HG02938 (cell line): ENCODE measurements around the gene CA9.

Experiments used
- ATAC-seq: cut with Tn5 transposase; IDR thresholded peaks from one replicate; pipeline ENCODE4 v1.9.1; 2021; ENCODE audit warnings: mild to moderate bottlenecking, moderate library complexity; ENCODE audit not compliant: unreplicated experiment

The CA9 gene

DNA sequence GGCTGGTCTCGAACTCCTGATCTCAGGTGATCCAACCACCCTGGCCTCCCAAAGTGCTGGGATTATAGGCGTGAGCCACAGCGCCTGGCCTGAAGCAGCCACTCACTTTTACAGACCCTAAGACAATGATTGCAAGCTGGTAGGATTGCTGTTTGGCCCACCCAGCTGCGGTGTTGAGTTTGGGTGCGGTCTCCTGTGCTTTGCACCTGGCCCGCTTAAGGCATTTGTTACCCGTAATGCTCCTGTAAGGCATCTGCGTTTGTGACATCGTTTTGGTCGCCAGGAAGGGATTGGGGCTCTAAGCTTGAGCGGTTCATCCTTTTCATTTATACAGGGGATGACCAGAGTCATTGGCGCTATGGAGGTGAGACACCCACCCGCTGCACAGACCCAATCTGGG lies 1.5 kb downstream of the CA9 start:
- no peak for ATAC-seq

DNA sequence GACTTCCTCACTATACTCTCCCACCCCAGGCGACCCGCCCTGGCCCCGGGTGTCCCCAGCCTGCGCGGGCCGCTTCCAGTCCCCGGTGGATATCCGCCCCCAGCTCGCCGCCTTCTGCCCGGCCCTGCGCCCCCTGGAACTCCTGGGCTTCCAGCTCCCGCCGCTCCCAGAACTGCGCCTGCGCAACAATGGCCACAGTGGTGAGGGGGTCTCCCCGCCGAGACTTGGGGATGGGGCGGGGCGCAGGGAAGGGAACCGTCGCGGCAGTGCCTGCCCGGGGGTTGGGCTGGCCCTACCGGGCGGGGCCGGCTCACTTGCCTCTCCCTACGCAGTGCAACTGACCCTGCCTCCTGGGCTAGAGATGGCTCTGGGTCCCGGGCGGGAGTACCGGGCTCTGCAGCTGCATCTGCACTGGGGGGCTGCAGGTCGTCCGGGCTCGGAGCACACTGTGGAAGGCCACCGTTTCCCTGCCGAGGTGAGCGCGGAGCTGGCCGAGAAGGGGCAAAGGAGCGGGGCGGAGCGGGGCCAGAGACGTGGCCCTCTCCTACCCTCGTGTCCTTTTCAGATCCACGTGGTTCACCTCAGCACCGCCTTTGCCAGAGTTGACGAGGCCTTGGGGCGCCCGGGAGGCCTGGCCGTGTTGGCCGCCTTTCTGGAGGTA lies 2.1 kb downstream of the CA9 start:
- no peak for ATAC-seq

DNA sequence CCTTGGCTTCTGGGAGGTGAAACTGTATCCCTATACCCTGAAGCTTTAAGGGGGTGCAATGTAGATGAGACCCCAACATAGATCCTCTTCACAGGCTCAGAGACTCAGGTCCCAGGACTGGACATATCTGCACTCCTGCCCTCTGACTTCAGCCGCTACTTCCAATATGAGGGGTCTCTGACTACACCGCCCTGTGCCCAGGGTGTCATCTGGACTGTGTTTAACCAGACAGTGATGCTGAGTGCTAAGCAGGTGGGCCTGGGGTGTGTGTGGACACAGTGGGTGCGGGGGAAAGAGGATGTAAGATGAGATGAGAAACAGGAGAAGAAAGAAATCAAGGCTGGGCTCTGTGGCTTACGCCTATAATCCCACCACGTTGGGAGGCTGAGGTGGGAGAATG lies 5.4 kb downstream of the CA9 start:
- ATAC-seq, result no peak

DNA sequence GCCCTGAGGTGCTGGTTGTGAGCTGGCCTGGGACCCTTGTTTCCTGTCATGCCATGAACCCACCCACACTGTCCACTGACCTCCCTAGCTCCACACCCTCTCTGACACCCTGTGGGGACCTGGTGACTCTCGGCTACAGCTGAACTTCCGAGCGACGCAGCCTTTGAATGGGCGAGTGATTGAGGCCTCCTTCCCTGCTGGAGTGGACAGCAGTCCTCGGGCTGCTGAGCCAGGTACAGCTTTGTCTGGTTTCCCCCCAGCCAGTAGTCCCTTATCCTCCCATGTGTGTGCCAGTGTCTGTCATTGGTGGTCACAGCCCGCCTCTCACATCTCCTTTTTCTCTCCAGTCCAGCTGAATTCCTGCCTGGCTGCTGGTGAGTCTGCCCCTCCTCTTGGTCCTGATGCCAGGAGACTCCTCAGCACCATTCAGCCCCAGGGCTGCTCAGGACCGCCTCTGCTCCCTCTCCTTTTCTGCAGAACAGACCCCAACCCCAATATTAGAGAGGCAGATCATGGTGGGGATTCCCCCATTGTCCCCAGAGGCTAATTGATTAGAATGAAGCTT lies 6.1 kb downstream of the CA9 start:
- no peak for ATAC-seq

DNA sequence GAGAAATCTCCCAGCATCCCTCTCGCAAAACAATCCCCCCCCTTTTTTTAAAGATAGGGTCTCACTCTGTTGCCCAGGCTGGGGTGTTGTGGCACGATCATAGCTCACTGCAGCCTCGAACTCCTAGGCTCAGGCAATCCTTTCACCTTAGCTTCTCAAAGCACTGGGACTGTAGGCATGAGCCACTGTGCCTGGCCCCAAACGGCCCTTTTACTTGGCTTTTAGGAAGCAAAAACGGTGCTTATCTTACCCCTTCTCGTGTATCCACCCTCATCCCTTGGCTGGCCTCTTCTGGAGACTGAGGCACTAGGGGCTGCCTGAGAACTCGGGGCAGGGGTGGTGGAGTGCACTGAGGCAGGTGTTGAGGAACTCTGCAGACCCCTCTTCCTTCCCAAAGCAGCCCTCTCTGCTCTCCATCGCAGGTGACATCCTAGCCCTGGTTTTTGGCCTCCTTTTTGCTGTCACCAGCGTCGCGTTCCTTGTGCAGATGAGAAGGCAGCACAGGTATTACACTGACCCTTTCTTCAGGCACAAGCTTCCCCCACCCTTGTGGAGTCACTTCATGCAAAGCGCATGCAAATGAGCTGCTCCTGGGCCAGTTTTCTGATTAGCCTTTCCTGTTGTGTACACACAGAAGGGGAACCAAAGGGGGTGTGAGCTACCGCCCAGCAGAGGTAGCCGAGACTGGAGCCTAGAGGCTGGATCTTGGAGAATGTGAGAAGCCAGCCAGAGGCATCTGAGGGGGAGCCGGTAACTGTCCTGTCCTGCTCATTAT lies 6.8 kb downstream of the CA9 start:
- no peak for ATAC-seq

DNA sequence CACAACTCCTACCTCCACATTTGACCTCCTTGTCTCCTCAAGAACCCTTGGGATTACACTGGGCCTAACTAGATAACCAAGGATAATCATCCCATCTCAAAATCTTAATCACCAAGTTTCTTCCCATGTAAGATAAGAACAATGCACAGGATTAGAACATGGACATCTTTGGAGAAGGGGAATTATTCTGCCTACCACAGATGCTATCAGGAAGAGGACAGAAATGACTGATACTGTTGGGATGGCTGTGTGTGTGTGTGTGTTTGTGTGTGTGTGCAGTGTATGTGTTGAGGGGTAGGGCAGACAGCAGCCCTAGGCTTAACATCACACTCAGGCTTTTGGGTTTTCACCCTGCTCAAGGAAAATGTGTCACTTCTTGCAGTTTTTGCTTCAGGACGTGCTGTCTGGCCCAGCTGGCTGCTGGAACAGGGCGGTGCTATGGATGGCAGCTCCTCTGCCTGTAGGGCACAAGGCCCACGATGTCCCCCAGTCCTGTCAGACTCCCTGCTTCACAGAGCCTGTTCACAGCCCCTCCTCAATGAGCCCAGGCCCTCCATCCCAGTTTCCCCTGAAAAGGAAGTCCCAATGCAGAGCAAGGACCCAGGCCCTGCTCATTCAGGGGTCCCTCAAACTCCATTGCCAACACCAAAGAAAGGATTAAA lies 7.7 kb downstream of the CA9 start:
- no peak for ATAC-seq

DNA sequence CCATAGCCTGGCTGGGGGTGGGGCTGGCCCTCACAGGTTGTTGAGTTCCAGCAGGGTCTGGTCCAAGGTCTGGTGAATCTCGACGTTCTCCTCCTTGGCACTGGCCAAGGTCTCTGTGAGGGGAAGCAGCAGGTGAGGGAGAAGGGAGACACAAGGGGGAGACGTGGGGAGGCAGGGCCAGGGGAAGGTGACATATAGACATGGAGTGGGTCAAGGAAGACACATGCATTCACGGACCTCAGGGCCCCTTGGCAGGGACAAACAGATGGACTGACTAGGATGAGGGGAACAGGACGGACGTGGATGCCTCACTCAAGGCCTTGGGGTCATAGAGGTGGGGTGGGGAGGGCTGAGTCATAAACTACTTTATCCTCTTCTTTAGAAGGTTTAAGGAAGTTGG lies 8.3 kb downstream of the CA9 start:
- ATAC-seq, result no peak

DNA sequence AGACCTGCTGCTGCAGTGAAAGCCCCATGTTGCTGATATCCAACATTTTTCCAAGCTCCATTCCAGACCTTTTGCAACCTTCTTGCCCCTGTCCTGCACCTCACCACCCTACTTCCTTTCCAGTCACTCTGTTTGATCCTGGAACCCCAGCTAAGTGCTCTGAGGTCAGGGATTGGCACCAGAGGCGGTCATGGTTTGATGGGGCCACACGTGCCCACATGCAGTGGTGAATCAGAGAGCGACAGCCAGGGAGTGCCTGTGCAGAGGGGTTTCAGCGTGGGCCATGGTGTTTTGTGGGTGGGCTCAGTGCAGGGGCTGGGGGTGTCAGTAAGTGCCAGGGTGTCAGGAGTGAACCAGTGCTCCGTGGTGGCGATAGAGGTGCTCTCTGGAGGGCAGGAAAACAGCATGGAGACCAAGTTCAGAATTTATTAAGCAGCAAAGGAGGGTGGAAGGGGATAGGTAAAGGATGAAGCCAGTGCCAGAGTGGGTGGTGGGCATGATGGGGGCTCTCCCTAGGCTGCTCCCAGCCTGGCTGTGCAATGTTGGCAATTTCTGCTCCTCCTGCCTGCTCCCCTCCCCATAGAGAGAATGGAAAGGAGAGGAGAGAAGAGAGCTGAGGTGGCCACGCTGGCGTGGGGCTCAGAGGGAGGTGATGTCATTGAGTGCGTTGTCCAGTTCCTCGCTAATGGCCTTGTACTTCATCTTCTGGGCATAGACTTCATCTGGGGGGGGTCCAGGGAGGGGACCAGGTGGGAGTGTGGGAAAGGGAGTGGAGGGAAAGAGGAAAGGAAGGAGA lies 9.0 kb downstream of the CA9 start:
- ATAC-seq, result no peak

DNA sequence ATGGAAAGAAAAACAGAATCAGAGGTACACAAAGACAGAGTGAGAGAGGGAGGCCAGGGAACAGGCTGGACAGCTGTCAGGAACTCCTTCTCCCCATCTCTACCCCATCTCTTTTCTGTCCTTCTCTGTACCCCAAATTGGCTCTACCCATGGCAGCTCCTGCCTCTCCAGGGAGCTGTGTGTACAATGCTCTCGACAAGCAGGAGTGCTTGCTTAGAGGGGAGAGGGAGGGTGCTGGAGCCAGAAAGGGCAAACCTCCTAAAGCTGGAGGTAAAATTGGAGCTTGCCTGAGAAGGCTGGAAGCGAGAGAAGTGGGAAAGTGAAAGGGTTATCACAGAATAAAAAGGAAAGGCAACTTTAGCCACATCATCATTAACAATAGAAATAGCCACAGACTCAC lies 9.6 kb downstream of the CA9 start:
- no peak for ATAC-seq

DNA sequence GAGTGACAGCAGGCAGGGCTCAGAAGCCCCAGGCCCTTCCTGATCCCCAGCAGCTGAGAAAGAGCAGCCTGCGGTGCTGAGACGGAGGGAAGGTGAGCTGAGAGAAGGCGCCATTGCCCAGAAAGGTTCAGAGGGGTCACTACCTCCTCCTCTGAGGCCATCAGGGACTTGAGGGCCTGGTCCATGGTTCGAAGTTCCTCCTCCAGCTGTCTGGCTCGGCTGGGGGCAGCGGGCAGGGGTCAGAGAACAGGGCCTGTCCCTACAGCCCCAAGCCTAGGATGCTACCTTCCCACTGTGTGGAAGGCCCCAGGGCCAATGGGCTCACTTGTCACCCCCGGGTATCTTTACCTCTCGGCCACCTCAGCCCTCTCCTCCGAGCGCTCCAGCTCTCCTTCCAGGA lies 11.2 kb downstream of the CA9 start:
- no peak for ATAC-seq

DNA sequence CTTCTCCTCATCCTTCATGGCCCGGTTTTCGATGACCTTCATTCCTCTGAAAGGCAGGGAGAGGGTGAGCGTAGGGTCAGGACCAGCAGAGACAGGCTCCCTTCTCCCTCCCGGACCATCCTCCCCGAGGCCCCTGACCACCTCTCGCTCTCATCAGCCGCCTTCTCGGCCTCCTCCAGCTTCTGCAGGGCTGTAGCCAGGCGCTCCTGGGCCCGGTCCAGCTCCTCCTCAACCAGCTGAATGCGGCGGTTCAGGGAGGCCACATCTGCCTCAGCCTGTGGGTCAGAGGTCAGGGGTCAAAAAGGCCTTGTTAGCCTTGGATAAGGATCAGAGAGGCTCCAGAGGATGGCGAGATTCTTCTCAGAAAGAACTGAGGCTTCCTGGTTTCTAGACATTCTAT lies 11.8 kb downstream of the CA9 start:
- ATAC-seq, result no peak

DNA sequence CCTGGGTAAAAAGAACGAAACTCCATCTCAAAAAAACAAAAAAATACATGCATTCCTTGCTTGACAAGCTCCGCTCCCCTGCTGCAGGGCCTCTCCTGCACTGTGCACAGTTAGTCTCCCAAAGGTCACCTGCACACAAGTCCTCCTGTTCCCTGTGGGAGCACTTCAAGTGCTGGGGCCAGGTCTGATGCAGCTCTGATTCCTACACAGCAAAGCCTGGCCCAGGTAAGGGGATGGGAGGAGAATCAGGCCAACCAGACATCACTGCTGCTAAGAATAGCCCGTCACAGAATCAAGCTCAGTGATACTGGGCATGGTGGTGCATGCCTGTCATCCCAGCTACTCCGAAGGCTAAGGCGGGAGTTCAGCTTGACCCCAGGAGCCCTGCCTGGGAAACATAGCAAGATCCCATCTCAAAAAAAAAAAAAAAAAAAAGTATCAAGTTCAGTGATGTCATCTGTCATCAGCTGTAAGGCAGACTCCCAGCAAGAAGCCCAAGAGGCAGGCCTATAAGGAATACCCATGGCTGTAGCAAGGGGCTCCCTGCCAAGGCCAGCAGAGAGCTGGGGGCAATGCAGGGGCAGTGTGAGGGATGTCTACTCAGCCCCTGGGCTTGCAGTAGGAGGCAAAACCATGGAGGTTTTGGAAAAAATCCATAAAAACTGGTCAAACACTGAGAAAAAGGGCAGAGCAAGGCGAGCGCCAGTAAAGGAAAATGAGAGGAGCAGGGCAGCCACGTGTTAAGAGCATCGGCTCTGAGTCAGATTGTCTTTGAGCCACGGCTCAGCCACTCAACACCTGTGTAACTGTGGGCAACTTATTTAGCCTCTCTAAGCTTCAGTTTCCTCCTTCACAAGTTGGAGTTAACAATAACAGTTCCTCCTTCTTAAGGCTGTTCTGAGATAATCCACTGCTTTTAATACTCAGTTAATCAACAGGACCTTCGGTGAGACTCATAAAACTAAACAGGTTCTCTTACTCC lies 12.8 kb downstream of the CA9 start:
- ATAC-seq, result no peak

DNA sequence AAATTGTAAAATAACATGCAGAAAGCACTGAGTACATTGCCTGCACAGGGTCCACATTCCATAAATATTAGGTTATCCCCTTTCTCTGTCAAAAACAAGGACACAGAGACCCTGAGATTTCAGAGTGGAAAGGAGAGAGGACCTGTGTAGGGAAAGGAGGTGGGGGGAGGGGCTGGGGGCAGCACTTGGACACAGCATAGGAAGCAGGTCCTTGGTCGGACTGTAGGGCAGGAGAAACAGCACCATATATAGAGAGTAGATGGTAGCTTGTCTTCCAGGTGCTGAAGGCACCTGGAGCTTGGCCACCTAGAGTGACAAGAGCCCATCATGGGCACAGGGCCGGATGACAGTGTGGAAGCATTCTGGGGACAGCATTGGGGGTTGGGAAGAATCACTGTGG lies 13.6 kb downstream of the CA9 start:
- no peak for ATAC-seq

DNA sequence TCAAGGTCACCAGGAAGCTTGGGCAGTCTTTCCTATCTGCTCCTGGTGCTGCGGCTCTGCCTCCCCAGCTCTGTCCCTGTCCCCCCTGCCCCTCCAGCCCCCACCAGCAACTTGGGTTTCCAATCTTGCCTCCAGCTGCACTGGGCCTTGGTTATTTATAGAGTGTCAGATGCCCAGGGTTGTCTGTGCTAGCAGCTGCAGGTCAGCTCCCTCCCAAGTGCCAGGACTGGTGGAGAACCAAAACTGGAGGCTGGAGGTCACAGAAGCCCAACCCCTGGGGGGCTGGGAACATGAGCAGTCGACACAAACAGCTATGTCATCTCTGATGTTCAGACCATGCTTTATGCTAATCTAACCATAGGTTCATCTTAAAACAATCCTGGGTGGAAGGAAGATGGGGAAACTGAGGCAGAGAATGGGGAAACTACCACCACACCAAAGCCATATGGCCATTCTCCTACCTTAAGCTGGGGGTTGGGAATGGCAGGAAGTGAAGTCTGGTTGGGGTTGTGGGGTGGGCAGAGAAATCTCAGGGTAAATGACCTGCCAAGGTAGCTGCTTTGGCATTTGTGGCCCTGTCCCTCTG lies 14.3 kb downstream of the CA9 start:
- no peak for ATAC-seq

DNA sequence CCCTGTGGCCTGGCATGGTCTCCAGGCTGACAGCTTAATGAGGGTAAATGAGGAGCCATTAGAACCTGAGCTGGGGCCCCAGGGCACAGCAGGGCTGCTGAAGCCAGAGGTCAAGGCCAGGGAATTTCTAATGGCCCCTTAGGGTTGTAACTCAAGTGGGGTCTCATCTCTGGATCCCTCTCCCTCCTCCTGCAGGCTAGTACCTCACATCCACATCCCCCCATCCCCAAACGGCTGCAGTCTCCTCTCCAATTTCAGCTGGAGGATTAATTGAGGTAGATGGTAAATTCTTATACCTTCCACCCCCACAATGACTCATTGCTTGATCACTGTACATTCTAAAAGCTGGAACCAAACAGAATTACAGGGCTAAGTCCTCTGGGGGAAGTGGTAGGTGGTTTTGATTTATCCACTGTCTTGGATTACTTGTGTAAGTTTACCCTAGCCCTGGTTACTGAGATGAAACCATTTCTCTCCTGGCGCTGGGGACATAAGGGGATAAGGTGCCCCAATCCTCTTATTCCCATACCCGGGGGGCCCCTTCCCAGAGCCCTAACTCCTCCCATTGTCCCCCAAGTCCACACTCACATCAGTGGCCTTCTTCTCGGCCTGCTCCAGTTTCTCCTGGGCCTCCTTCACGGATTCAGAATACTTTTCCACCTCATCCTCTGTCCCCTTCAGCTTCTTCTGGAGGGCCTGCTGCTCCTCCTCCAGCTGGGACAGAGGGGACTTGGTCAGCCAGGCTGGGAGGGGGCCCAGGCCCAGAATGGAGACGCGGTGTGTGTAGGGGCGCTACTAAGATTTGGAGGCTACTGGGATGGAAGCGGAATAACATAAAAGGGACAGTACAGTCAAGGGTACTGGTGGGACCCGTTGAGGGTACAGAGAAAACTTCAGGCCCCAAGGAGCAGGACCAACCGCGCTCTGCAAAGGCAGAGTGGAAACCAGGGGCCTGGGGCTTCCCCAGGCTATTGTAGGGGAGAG lies 15.1 kb downstream of the CA9 start:
- no peak for ATAC-seq

DNA sequence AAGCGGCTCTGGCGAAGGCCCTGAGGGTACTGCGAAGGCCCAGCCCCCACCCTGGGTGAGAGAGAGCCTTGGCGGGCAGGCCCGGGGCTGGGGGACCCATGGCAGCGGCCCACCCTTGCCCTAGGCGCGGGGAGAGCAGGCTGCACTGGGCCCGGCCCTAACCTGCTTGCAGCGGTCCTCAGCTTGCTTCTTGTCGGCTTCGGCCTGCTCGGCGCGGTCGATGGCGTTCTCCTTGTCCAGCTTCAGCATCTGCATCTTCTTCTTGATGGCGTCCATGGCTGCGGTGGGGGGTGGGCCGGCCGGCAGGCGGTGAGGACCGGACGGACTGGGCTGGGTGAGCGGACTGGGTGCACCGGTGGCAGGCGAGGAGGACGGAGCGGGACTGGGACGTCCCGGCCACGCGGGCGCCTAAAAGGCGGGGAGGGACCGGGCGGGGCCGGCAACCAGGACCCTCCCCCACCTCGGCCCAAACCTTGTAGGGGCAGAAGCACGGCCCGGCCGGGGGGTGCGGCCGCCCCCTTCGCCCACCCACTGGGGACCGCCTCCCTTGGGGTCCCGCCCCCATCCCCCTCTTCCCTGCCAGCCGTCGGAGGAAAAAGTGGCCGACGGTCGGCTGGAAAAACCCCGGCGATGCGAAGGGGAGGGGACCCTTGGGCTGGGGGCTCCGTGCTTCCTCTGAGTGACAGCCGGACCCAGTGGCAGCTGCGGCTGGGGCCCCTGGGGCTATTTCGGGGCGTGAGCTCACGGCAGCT lies 16.0 kb downstream of the CA9 start, which contains the start of gene TPM2:
Gene TPM2, minus strand, starts transcription at position 384 of the 752 bp plus-strand sequence. Its CDS starts 108 bp downstream, at position 276.
- no peak for ATAC-seq

DNA sequence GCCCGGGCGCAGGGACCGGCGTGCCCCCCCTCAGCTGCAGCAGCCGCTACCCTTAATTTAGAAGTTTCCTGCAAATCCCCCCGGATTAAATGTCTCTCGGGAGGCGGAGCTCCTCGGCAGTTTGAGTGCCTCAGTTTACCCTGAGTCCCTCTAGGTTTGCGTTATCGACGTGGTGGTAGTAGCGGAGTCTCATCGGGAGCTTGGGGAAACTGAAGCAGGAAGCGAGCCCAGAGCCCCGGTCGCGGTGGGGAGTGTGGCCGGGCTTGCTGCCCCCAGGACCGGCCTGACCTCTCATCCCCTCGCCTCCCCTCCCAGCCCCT lies 16.5 kb downstream of the CA9 start:
- ATAC-seq, result no peak
